Smooth muscle cell (in vitro differentiated cells): ENCODE data around the gene FATE1. TPM values are rescaled to one million over a fixed set of nuclear protein-coding genes. Genes with fewer than 3 reads are reported as not detected.

ENCODE experiments used
- DNase-seq: peaks from one replicate; lab custom pipeline; 2025; ENCODE audit not compliant: unreplicated experiment; lab: John Stamatoyannopoulos, UW
- H2AFZ ChIP-seq: fragments of 200-600 bp; sonication (generic); 2 replicates; pipeline ENCODE4 v1.6.0; 2016; ENCODE audit warnings: antibody characterized with exemption, low read depth, mild to moderate bottlenecking
- H3F3A ChIP-seq: fragments of 200-600 bp; sonication (generic); 2 replicates; pipeline ENCODE4 v1.6.0; 2017; ENCODE audit warnings: antibody characterized with exemption, low read depth
- H3K27ac ChIP-seq: fragments of 200-600 bp; sonication (generic); 2 replicates; pipeline ENCODE4 v1.5.1; 2016; ENCODE audit warnings: low read depth, mild to moderate bottlenecking
- H3K27me3 ChIP-seq: fragments of 200-600 bp; sonication (generic); 2 replicates; pipeline ENCODE4 v1.6.1; 2016; ENCODE audit warnings: low read depth, mild to moderate bottlenecking
- H3K36me3 ChIP-seq: fragments of 200-600 bp; sonication (generic); 2 replicates; pipeline ENCODE4 v1.5.1; 2016; ENCODE audit warnings: low read depth
- H3K4me1 ChIP-seq: fragments of 200-600 bp; sonication (generic); 2 replicates; pipeline ENCODE4 v1.5.1; 2016; ENCODE audit warnings: low read depth
- H3K4me2 ChIP-seq: fragments of 200-600 bp; sonication (generic); 2 replicates; pipeline ENCODE4 v1.6.0; 2016; ENCODE audit warnings: mild to moderate bottlenecking
- H3K4me3 ChIP-seq: fragments of 200-600 bp; sonication (generic); 2 replicates; pipeline ENCODE4 v1.5.1; 2016; ENCODE audit warnings: mild to moderate bottlenecking
- H3K79me2 ChIP-seq: fragments of 200-600 bp; sonication (generic); 2 replicates; pipeline ENCODE4 v1.6.0; 2016; ENCODE audit warnings: low read depth, mild to moderate bottlenecking
- H3K9ac ChIP-seq: fragments of 200-600 bp; sonication (generic); 2 replicates; pipeline ENCODE4 v1.6.0; 2016; ENCODE audit warnings: low read depth
- H3K9me3 ChIP-seq: fragments of 200-600 bp; sonication (generic); replicated peaks from 2 replicates; pipeline ENCODE4 v1.5.1; 2016; ENCODE audit warnings: low read depth
- H4K20me1 ChIP-seq: fragments of 200-600 bp; sonication (generic); 2 replicates; pipeline ENCODE4 v1.6.0; 2016; ENCODE audit warnings: low read depth
- CTCF ChIP-seq: fragments of 200-600 bp; sonication (generic); IDR thresholded peaks from 2 replicates; pipeline ENCODE4 v1.5.1; 2017; ENCODE audit warnings: borderline replicate concordance, mild to moderate bottlenecking, antibody characterized with exemption; ENCODE audit not compliant: insufficient read depth, poor library complexity, severe bottlenecking
- WGBS: methylation state at CpG from one replicate; pipeline ENCODE4 v1.1.7; 2016; ENCODE audit warnings: low lambda C conversion rate; 5-methylcytosine and 5-hydroxymethylcytosine counted together
- polyA plus RNA-seq: library from polyadenylated mRNA; unstranded; fragments of >200 nt; fragmentation: Nextera tagmentation; extraction: Ambion mirVana; gene quantifications from 2 replicates; pipeline ENCODE4 v1.2.1, GENCODE V29; 2016
- total RNA-seq: library from RNA; depleted of rRNA; stranded (reverse); fragments of >200 nt; gene quantifications from 2 replicates; pipeline ENCODE4 v1.2.3, GENCODE V29; 2014

The FATE1 gene
- total and polyA plus RNA-seq, 2 experiments from 2014 or later, result not detected

GRCh38 chrX:151697522-151697921 lies 18.3 kb upstream of the FATE1 start:
- H3K79me2 ChIP-seq, result no peaks in the 10 kb centered on the region
- peaks cover 6% of the 10 kb centered on the region for H3K27me3 ChIP-seq
- no peaks in the 10 kb centered on the region for H3K36me3 ChIP-seq
- no peak overlapping the region for H3K9ac ChIP-seq
- no peaks in the 10 kb centered on the region for H3K4me1 ChIP-seq
- H3F3A ChIP-seq, result no peaks in the 10 kb centered on the region
- peak overlapping the region; percentile 56 for H3K27ac ChIP-seq
- 40% methylated on average over 4 of the region's 4 CpGs for WGBS
- no peak for TF ChIP-seq CTCF
- no peaks in the 10 kb centered on the region for H4K20me1 ChIP-seq
- H3K9me3 ChIP-seq, result no peaks in the 10 kb centered on the region
- no peak for DNase-seq
- peak overlapping the region; percentile 65 for H3K4me2 ChIP-seq
- H3K4me3 ChIP-seq, result no peak overlapping the region
- no peak overlapping the region for H2AFZ ChIP-seq

- H4K20me1 ChIP-seq, result no peaks in the 10 kb centered on the region
- no peak for DNase-seq
- H3K27ac ChIP-seq, result no peak overlapping the region
- no peaks in the 10 kb centered on the region for H3K9me3 ChIP-seq
- H3K36me3 ChIP-seq, result no peaks in the 10 kb centered on the region
- no peak for TF ChIP-seq CTCF
- H3K79me2 ChIP-seq, result no peaks in the 10 kb centered on the region
- no peaks in the 10 kb centered on the region for H3K4me1 ChIP-seq
- H3K4me2 ChIP-seq, result no peak overlapping the region
- H3F3A ChIP-seq, result no peaks in the 10 kb centered on the region
- no peak overlapping the region for H2AFZ ChIP-seq
- whole genome bisulfite sequencing, result 74% methylated on average over 6 of the region's 6 CpGs
- no peak overlapping the region for H3K9ac ChIP-seq
- no peak overlapping the region for H3K4me3 ChIP-seq
- peaks cover 6% of the 10 kb centered on the region for H3K27me3 ChIP-seq
These were observed 17.4 kb upstream of the FATE1 start for GRCh38 chrX:151698485-151698884.

GRCh38 chrX:151699746-151700145 lies 16.1 kb upstream of the FATE1 start:
- WGBS, result 78% methylated on average over 9 of the region's 9 CpGs
- Histone ChIP-seq H3K4me3 (no peak overlapping the region), H3K79me2 (no peaks in the 10 kb centered on the region), H3K4me1 (no peaks in the 10 kb centered on the region), H3K9me3 (no peaks in the 10 kb centered on the region), H3F3A (no peaks in the 10 kb centered on the region), H2AFZ (no peak overlapping the region), H3K27me3 (no peaks in the 10 kb centered on the region), H3K27ac (no peak overlapping the region), H3K36me3 (no peaks in the 10 kb centered on the region), H4K20me1 (no peaks in the 10 kb centered on the region), H3K4me2 (no peak overlapping the region), H3K9ac (no peak overlapping the region)
- TF ChIP-seq CTCF, result no peak
- no peak for DNase-seq

- Histone ChIP-seq H3K27ac (no peak overlapping the region), H3K27me3 (no peaks in the 10 kb centered on the region), H3K4me2 (no peak overlapping the region), H3K9me3 (no peaks in the 10 kb centered on the region), H3K4me3 (no peak overlapping the region), H4K20me1 (no peaks in the 10 kb centered on the region), H3K36me3 (no peaks in the 10 kb centered on the region), H3F3A (no peaks in the 10 kb centered on the region), H3K4me1 (no peaks in the 10 kb centered on the region), H3K79me2 (no peaks in the 10 kb centered on the region), H3K9ac (no peak overlapping the region), H2AFZ (no peak overlapping the region)
- TF ChIP-seq CTCF, result no peak
- WGBS, result 83% methylated on average over 16 of the region's 16 CpGs
- no peak for DNase-seq
These were observed 15.3 kb upstream of the FATE1 start for GRCh38 chrX:151700581-151700980.
